Esophagus squamous epithelium (tissue), 4 donors: Measurements from ENCODE around the gene HS6ST1.

ENCODE experiments used
- CTCF ChIP-seq, 6 experiments: fragments of 450-650 bp in 4 of 6; fragments of 200-600 bp in 2 of 6; sonication (generic) in 2 of 6; IDR thresholded peaks; one replicate each; pipeline ENCODE4 v1.5.1; 2016 to 2019; ENCODE audit warnings: antibody characterized with exemption in 6 of 6, mild to moderate bottlenecking in 4 of 6, moderate library complexity in 4 of 6
- POLR2A ChIP-seq, 4 donors: fragments of 450-650 bp; IDR thresholded peaks; one replicate each; pipeline ENCODE4 v1.6.1; 2017; ENCODE audit warnings: antibody characterized with exemption in 4 of 4, mild to moderate bottlenecking in 4 of 4, moderate library complexity in 3 of 4

GRCh38 chr2:128219891-128220290 lies 98.8 kb downstream of the HS6ST1 start:
- no peak for TF ChIP-seq CTCF (IDR thresholded peaks at IDR 0.05)
- no peak for TF ChIP-seq POLR2A (IDR thresholded peaks at IDR 0.05)
